Activated CD8-positive, alpha-beta memory T cell treated with anti-CD3 and anti-CD28 coated beads, Interleukin-2, amount 50 U/mL, for 24 hours (primary cell): Measurements from ENCODE around the gene DPP7.

Experiments
- DNase-seq: peaks from one replicate; pipeline ENCODE4 v3.0.0-alpha.2; 2020; ENCODE audit errors: extremely low read depth

The DPP7 gene

DNA sequence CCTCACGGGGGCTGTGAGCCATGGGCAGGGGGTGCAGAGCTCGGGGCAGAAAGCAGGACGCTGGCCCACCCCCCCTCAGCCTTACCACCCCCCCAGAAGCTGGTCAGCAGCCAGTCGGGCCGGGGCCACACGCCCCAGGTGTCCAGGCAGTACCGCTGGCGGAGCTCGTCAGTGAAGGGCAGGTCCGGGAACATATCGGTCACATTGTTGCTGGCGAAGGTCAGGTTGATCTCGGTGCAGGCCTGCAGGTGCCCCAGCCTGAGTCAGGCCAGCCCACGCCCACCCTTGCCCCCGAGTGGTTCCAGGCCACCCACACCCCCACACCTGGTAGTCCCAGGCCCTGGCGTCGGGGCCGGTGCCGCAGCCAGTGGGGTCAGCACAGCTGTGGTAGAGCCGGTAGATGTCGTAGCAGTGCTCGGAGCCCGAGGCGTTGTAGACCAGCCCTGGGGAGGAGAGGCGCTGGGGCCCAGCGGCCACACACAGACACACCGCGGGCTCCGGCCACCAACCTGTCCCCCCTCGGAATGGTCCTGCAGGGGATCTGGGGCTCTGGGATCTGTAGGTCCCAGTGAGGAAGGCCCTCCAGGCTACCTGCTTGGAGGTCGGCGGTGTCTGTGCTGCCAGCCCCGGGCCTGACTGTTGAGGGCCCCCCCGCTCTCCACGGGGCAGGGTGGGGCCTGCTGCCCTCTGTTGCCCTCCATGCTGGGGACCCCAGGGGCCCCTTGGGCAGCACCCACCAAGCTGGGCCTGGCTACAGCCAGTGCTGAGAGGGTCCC lies 2.6 kb downstream of the DPP7 start:
- no peak for DNase-seq

DNA sequence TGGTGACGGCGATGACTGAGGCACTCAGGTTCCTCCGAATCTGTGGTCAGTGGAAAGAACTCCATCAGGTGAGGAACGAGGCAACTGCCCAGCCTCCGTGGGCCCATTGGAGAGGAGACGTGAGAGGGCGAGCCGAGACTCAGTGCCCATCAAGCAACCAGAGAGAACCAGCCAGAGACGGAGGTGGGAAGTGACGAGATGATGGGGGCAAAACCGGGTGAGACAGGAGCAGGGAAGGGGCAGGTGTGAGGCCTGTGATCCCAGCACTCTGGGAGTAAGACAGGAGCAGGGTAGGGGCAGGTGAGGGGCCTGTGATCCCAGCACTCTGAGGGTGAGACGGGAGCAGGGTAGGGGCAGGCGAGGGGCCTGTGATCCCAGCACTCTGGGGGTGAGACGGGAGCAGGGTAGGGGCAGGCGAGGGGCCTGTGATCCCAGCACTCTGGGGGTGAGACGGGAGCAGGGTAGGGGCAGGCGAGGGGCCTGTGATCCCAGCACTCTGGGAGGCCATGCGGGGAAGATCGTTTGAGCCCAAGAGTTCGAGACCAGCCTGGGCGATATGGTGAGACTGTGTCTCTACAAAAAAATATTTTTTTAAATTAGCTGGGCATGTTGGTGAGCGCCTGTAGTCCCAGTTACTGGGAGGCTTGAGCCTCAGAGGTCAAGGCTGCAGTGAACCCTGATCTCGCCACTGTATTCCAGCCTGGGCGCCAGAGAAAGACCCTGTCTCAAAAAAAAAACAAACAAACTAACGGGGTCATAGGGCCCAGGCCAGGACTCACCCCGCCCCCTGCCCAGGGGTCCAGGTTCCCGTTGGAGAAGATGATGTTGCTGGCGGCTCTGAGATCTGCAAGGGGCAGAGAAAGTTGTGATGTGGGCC lies 3.4 kb downstream of the DPP7 start:
- DNase-seq, result no peak

DNA sequence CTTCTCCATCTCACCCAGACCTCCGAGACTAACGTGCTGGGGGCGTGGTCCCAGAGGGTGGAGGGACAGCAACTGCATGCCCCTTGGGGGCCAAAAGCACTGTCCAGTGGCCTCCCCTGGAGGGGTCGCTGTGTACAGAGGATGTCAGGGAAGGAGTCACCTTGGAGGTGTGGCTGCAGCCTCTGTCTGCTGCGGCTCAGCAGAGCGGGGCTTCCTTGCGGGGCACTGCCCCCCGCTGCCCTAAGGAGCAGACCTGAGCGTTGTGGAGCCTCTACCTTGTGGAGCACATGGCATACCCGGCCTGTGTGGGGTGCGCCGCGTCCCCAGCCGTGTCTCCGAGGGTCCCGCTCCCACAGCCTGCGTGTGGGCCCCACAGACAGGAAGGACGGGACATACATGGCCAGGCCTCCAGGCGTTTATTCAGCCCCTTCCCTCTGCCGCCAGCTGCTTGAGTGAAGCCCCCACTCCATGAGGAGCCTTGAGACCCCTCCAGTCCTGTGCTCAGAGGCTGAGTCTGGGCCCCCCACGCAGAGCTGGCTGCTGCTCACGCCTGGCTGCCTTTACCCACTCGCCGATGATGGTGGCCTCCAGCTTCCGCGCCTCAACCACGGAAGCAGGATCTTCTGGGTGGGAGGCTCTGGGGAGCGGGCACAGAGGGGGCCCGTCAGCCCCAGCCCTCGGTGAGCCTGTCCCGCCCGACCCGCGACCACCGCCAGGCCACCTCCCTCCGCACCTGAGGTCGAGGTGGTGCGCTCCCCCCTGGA lies 4.2 kb downstream of the DPP7 start:
- DNase-seq, result no peak

DNA sequence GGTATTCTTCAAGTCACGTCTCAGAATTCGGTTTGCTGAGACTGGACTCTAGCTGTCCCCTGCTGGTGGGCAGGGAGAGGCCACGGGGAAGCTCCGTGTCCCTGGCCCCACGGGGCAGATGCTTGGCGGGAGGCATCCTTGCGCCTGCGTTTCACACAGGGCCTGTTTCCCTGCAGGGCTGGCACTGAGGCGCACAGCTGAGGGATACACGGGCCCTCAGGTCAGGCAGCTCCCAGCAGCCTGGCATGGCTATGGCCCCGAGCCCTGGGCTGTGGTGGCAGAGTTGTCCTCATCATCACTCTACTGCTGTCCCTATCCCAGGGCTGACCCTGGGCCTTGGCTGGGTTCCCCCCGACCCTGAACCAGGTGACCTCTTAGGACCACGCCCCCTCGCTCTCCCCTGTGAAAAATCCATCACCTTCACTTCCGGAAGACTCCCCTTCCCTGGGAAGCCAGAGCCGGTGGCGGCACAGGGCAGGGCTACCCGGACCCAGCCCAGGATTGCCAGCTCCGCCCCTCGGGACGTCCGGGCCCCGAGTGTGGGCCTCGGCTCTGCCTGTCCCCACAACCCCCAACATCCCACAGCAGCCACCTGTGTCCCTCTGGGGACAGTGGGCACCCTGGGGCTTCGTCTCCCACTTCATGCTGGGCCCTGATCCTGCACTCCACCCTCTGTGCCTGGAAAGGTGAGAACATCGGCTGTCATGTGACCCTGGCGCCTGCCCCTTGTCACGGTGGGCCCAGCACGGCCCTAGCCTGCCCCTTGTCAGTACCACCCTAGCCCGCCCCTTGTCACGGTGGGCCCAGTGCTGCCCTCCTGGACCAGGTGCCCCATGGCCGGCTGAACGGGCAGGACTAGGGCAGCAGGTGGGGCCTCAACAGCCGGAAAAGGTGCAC lies 5.0 kb downstream of the DPP7 start:
- no peak for DNase-seq

DNA sequence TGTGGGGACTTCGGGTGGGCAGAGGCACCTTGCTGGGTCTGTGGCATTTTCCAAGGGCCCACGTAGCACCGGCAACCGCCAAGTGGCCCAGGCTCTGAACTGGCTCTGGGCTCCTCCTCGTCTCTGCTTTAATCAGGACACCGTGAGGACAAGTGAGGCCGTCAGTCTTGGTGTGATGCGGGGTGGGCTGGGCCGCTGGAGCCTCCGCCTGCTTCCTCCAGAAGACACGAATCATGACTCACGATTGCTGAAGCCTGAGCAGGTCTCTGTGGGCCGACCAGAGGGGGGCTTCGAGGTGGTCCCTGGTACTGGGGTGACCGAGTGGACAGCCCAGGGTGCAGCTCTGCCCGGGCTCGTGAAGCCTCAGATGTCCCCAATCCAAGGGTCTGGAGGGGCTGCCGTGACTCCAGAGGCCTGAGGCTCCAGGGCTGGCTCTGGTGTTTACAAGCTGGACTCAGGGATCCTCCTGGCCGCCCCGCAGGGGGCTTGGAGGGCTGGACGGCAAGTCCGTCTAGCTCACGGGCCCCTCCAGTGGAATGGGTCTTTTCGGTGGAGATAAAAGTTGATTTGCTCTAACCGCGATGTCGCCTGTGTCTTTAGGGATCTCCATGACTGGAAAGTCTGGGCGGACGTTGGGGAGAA lies 5.8 kb downstream of the DPP7 start:
- DNase-seq, result no peak

DNA sequence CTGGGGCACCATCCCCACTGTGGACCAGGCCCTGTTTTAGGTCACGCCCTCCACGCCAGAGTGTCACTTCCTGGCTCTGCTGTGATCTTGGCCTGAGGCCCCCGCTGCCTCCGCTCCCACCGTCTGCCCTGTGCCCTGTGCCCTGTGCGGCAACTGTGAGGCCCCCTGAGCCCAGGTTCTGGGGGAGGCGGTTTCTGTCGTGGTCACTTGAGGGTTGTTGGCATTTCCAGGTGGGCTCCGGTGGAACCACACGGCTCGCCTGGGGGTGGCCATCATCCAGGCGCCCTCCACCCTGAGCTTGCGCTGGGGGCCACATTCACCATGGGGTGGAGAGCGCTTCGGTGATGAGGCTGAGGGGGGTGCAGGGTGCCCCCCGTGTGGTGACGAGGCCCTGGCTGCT lies 6.6 kb downstream of the DPP7 start:
- DNase-seq, result no peak

DNA sequence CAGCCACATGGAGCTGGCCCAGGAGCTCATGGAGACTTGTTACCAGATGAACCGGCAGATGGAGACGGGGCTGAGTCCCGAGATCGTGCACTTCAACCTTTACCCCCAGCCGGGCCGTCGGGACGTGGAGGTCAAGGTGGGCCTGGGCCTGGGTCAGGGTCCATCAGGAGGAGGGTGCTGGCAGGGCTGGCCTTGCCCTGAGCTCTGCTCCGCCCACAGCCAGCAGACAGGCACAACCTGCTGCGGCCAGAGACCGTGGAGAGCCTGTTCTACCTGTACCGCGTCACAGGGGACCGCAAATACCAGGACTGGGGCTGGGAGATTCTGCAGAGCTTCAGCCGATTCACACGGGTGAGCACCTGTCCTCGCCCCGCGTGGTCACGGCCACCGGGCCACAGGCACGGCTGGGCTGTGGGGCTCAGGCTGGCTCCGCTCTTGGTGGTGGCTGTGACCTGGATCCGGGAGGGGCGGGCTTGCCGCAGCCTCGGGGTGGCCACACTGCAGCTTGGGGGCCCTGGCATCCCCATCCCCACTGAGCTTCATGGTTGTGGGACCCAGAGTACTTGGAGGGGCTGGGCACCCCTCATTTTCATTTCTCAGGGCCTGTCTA lies 7.1 kb downstream of the DPP7 start:
- no peak for DNase-seq

DNA sequence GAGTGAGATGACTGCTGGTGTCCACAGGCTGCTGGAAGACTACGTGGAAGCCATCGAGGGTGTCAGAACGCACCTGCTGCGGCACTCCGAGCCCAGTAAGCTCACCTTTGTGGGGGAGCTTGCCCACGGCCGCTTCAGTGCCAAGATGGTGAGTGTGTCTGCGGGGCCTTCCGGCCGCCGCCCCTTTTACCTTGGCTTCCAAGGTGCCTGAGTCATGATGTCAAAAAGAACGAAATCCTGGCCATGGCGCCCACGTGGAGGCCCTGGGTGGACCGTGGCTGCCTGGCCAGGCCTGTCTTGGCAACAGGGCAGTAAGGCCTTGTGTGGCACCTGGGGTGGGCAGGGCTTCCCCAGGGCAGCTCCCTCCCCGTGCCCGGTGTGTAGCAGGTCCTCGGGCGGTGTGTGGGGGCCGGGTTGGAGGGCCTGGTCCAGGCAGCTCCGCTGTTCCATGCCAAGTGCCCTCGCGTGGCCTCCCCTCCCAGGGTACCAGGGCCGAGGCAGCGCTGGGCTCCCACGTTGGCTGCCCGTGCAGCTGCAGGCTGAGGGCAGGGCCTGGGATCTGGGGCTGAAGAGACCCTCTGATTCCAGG lies 7.8 kb downstream of the DPP7 start:
- DNase-seq, result no peak

DNA sequence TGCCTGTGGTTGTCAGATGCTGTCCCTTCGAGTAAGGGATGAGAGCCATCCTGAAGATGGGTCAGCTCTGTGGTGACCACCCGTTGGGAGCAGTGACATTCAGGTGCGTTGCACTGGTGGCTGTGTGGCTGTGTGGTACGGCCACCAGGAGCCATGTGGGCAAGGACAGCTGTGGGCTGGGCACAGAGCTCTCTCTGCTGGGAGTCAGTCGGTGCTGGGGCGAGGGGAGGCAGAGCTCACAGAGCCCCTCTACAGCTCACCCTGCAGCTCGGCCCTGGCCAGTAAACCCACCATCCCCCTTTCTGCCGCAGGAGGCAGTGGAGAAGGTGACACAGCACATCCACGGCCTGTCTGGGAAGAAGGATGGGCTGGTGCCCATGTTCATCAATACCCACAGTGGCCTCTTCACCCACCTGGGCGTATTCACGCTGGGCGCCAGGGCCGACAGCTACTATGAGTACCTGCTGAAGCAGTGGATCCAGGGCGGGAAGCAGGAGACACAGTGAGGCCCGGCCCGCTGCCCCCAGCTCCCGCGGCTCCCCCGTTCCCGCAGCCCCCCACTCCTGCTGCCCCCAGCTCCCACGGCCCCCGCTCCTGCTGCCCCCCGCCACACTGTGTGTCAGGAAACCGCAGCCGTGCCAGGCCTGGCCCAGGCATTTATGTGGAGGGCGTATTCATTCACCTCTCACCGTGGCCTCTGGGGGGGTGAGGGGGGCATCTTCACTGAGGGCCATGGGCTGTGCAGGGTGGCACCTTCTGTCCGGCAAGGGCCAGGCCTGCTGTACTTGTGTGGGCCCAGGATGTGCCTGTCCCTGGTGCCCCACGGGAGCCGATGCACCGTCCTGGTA lies 8.5 kb downstream of the DPP7 start:
- DNase-seq, result no peak

DNA sequence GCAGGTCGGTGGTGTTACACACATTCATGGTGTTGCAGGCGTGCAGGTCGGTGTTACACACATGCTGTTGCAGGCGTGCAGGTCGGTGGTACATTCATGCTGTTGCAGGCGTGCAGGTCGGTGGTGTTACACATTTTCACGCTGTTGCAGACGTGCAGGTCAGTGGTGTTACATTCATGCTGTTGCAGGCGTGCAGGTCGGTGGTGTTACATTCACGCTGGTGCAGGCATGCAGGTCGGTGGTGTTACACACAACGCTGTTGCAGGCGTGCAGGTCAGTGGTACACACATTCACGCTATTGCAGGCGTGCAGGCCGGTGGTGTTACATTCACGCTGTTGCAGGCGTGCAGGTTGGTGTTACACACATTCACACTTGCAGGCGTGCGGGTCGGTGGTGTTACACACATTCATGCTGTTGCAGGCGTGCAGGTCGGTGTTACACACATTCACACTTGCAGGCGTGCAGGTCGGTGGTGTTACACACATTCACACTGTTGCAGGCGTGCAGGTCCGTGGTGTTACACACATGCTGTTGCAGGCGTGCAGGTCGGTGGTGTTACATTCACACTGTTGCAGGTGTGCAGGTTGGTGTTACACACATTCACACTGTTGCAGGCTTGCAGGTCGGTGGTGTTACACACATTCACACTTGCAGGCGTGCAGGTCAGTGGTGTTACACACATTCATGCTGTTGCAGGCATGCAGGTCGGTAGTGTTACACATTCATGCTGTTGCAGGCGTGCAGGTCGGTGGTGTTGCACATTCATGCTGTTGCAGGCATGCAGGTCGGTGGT lies 11.1 kb downstream of the DPP7 start:
- DNase-seq, result no peak

DNA sequence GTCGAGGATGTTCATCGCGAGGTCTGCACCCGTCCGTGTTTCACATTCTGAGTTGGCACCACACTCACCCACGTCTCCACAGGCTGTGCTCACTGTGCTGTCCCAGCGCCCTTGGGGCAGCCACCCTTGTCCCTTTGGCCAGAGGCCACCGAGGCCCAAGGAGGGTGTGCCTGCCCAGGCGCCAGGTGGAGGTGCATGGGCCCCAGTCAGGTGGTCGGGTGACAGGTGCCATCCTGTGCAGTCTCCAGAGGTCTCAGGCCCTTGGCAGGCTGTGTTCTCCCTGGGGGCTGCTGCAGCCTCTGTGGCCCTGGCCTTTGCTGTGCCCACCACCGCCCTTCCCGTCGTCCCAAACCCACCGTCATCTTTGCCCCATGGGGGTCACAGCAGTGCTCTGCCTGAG lies 15.3 kb downstream of the DPP7 start:
- DNase-seq, result no peak

DNA sequence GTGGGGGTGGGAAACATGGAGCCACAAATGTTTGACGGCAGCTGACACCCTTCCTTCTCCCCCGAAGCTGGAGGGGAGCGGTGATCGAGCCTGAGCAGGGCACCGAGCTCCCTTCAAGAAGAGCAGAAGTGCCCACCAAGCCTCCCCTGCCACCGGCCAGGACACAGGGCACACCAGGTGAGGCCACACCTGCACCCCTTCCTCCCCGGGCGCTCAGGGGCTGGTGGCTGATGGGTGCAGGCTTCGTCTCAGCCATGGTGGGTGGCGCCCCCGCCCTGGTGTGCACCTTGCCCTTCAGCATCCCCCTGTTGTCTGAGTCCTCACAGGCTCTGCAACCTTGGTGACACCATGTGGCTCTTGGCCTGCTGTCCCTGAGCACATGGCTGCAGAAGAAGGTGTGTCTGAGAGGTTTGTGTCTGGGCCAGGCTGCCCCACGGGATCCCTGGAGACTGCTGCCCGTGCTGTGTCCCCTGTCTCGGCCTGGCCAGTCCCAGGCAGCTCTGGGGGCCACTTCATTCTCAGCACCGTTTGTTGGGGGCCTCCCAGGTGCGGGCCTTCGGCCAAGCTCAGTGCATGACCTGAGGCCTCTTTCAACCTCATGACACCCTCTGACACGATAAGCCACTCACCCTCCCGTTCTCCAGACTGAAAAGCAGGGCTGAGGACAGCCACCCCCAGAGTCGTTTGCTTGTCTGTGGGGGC lies 16.6 kb downstream of the DPP7 start:
- DNase-seq, result no peak

DNA sequence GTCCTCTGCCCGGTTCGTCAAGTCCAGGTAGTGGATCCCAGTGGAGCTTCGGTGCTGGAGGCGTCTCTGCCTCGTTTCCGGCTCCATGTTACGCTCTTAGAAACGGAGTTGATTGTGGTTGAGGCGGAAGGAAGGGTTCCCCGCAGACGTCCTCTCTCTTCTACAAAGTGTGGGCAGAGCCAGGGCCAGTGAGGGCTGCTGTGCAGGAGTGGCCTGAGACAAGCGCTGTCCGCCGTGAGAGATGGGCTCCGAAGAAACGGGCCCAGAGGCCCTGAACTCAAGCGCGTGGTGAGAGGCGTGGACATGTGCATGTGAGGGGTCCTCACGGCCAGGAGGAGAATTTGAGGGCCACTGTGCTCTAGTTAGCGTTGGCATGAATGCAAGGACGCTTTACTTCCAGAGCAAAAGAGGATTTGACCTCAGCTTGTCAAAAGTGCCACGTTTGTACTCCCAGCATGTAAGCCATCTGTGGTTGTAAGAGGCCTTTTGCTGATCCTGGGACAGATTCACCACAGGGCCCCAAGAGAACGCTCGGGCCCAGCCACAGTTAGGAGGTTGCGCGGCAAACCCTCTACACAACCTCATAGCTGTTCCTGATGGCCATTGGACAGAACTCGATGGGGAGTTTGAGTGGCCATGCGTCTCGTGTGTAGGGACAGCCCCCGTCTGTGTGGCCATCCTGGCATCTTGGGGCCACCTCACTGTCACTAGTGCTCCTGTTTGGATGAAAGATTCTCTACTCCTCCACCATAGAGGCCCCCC lies 17.6 kb downstream of the DPP7 start:
- DNase-seq, result no peak

DNA sequence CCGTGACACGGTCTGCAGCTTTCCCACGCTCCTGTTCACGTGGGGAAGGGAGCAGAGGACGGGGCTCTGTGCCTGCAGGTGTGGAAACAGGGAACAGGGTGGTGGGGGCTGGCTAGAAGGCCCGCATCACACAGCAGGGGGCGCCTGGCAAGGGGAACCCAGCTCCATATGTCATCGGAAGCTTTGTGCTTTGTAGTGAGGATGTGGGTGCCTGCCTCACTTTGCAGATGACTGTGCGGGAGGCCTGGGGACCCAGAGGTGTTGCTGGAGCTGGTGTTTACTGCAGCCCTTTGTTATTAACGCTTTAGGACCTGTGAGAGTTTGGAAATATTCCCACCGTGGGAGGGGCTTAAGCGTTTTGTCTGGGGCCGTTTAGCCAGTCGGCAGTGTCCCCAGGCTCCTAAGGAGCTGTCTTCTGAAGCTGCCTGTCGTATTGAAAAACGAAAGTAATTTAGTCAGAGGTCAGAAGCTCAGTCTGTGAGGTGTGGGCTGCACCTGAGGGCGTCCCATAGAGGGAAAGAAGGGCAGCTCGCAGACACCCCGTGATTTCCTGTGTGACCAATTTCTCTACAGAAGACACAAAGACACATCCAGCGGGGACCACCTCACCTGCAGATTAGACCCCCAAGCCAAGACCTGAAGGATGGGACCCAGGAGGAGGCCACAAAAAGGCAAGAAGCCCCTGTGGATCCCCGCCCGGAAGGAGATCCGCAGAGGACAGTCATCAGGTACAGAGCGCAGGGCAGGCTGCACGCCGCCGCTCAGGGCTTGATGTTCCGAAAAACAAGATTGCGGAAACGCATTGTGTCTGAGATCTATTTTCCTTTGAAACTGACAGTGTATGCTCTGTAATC lies 18.6 kb downstream of the DPP7 start:
- peak; percentile 68 for DNase-seq

DNA sequence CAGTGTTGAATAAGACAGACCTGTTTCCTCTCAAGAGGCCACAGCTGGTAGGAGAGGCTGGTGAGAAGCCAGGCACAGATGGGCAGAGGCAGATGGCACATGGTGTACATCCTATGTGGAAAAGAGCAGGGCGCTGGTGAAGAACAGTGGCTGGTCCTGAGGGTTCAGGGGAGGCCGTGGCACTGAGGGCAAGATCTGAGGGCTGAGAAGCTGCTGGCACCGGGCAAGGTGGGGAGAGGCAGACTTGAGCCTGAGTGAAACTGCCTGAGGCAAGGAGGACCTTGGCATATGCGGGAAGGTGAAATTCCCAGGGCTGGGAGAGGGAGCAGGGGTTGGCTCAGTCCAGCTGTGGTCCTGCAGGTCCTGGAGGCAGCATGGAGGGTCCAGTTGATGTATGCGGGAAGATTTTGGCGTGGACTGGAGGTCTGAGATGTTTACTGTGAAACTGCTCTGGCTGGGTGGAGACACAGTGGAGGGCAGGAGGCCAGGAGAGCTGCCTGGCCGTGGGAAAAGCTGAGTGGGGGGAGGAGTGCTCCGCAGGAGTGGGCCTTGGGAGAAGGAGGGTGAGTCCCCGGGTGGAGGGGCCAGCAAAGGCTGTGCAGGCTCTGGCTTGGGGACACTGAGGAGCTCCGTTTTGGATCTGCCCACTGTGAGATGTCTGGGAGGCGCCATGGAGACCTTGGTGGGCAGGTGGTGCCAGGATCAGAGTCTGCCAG lies 25.1 kb downstream of the DPP7 start:
- DNase-seq, result no peak
